Measurements from ENCODE around the gene STX11. TPM values are rescaled to one million over a fixed set of nuclear protein-coding genes. Genes with fewer than 3 reads are reported as not detected.
"Not testable (repeated sequence)": the region's sequence is repeated elsewhere in the genome, so short reads cannot be mapped to it uniquely, and the experiment has no call there.

Gene STX11
- 8.9 TPM for total RNA-seq
- long read RNA-seq, transcript STX11-201 (2 exons, 1,926 nt) = major isoform, 39 of 43 reads
- long read RNA-seq, partial matches to known transcripts = 0 of 43 reads
- long read RNA-seq, other reads (novel, unspliced or antisense) = 4 of 43 reads

DNA sequence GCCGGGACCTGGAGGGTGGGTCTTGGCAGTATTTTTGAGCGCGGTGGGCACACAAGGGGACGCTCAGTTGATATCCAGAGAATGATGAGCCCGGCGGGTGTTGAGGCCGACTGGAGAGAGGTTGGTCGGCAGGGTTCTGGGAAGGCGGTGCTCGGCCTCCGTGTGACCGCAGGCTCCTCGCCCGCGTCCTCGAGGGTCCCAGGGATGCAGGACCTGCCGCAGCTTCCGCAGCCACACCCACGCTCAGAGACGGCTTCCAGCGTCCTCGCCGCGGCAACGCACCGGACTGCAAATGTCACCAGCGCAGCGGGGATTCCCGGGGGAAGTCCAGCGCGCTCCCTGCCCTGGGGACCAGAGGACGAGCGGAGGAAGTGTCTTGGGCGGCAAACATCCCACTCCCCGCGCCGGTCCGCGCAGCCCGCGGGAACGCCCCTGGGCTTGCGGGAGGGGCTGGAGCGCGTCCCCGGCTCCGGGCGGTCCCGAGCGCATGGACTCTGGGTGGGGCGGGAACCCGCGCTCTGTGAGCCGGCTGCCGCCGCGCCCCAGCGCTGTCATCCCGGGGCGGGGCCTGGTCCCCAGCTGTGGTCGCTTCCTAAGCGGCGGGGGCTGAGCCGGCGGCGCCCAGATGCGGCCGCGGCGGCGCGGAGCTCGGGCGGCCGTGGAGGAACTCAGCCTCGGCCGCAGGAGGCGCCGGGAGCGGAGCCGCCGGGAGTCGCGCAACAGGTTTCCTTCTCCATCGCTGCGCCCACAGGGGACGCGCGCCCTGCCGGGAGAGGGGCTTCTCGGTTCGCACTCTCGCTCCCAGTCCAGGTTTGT lies at the start of gene STX11:
Gene STX11 (plus strand): TSS at position 624 of the 816 bp plus-strand sequence. CDS start 36,111 bp downstream, outside the sequence.
- DNase-seq = peak; percentile 89
- peak; percentile 96 for ATAC-seq (ENCODE audit: poor library complexity)
- intact Hi-C loops (cut with DNase I) = loop anchor here (2.0 to 5.0 kb wide), 2 partner anchors 43 to 67 kb away; no protein-coding TSS in a partner anchor

DNA sequence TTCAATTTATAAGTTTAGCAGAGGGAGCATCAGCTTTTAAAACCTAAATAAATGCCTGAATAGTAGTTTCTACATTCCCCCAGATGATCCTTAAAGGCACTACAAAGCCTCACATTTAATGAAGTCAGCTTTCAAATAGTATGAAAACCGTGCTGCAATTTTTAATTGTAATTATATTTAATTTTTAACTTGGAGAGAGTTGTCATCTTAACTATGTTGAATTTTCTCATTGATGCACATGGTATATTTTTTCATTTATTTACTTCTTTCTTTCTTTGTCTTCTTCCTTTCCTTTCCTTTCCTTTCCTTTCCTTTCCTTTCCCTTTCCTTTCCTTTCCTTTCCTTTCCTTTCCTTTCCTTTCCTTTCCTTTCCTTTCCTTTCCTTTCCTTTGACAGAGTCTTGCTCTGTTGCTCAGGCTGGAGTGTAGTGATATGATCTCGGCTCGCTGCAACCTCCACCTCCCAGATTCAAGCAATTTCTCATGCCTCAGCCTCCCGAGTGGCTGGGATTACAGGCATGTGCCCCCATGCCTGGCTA lies 47.2 kb upstream of the STX11 start:
- intact Hi-C loops (cut with DNase I) = no loop called here
- DNase-seq (no peak), ATAC-seq (ENCODE audit: poor library complexity) (no peak)

DNA sequence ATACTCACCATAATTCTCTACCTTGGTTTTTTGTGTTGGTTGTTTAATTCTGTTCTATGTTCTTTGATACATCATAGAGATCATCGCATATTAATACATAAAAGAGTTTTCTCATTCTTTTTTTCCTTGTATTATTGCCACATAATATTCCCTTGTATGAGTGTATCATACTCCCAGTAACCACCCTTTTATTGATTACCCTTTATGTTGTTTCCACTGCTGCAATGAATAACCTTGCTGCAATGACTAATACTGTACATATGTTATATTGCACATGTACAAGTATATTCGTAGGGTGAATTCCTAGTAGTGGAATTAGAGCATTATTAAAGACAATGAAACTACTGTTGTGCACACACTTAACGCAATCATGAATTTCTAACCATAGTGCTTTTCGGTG lies 45.8 kb upstream of the STX11 start:
- DNase-seq (no peak), ATAC-seq (ENCODE audit: poor library complexity) (no peak)
- intact Hi-C loops (cut with DNase I) = loop anchor here (2.0 kb wide), 1 partner anchor 112 kb away; no protein-coding TSS in a partner anchor

DNA sequence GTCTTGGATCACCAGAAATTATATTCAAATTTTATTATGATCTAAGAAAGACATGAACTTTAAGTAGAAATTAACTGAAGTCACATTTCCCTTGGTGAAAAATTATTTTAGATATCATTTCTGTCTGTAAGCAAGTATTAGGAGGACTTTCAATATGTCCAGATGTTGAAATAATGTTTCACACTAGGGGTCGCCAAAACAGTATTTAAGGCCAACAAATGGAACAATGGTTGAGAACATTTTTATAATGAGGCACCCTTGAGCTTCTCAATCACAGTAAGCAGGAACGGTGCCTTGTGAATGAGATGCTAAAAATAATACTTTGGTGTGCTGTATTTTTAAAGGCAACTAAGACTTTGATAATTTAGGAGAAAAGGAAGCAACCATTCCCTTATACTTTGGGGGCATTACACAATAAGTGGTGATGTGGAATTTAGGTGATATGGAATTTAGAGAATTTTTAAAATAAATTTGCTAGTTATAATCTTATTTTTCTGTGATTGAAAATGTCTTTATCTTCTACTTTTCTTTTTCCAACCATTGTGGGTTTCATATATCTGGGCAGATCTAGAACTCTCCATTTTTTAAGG lies 45.3 kb upstream of the STX11 start:
- intact Hi-C loops (cut with DNase I) = loop anchor here (2.0 to 5.0 kb wide), 3 partner anchors 42 to 377 kb away; no protein-coding TSS in a partner anchor
- no peak for DNase-seq
- ATAC-seq (ENCODE audit: poor library complexity) = peak; percentile 97

DNA sequence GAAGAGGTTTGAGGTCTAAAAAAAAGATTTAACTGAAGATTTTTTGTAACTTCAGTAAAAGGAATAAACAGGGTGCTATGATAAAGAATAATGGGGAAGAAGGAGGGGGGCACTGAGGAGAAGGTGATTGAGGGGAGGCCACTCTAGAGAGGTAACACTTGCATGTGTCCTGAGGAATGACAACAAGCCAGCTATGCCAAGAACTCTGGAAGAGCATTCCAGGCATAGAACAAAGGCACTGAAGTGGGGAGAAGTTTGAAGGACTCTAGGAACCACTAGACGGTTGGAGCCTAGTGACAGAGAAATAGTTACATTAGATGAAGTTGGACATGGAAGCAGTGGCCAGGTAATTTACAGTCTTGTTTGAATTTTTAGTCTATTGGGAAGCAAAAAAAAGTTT lies 44.1 kb upstream of the STX11 start:
- no peak for DNase-seq
- intact Hi-C loops (cut with DNase I) = loop anchor here (5.0 kb wide), 2 partner anchors 41 to 376 kb away; no protein-coding TSS in a partner anchor
- no peak for ATAC-seq (ENCODE audit: poor library complexity)

DNA sequence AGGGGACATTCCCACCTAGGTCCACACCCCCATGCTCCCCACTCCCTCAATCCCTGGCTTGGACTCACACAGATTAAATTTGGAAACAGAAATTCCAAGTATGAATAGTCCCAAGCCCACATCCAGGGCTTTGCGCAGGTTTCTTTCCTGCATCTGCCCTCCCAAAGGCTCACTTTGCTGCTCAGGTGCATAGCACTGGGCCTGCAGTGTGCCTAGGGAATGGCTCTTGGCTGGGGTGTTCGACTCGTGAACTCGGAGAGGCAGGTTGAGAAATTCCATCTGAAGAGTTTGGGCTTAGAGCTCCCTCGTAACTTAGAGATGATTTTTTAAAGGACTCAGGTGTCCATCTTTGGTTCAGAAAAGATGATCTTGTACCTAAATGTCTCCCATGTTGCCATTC lies 40.1 kb upstream of the STX11 start:
- DNase-seq (no peak), ATAC-seq (ENCODE audit: poor library complexity) (no peak)
- intact Hi-C loops (cut with DNase I) = no loop called here

DNA sequence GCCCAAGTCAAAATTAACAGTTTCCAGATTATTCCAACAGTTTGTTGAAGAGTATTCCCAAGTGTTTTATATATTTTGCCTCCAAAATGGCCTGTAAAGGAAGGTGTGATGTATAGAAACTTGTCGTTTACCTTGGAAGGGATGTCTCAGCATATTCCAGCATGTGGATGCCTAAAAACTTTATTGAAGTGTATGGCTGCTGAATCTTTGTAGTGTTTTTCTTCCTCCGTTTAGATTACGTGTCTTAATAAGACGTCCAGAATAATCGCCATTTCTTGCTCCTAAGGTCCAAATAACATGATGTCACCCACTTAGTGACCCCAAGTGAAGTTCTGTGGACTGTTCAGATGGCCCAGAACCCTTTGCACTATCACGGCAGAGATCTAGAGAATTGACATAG lies 37.0 kb upstream of the STX11 start:
- ATAC-seq (ENCODE audit: poor library complexity) (no peak), DNase-seq (no peak)
- intact Hi-C loops (cut with DNase I) = no loop called here

DNA sequence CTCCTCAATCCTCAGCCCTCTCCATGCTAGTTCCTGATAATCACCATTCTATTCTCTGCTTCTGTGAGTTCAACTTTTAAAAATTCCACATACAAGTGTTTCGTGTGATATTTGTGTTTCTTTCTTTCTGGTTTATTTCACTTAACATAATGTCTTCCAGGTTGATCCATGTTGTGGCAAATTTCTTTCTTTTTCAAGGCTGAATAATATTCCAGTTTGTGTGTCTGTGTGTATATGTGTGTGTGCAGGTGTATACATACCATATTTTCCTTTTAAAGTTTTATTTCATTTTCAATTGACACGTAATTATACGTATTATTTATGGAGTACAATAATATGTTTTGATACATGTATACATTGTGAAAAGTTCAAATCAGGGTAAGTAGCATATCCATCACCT lies 35.1 kb upstream of the STX11 start:
- intact Hi-C loops (cut with DNase I) = no loop called here
- no peak for ATAC-seq (ENCODE audit: poor library complexity)
- DNase-seq = no peak

DNA sequence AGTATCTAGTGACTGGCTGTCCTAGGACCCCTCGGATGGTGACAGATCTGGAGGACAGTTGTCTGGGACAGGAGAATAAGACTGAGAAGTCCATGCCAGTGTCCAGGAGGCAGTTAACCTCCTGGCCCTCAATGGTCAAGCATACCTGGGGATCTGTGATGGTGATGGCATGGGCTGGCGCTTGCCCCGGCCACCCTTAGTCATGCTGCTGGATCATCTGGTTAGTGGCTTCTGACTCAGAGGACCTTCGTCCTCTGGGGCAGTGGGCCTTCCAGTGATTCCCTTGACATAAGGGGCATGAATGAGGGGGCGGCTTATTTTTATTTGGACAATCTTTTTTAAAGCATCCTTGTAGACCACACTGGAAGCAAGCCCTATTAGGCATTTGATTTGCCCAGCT lies 30.9 kb upstream of the STX11 start:
- no peak for DNase-seq
- no peak for ATAC-seq (ENCODE audit: poor library complexity)
- intact Hi-C loops (cut with DNase I) = no loop called here

DNA sequence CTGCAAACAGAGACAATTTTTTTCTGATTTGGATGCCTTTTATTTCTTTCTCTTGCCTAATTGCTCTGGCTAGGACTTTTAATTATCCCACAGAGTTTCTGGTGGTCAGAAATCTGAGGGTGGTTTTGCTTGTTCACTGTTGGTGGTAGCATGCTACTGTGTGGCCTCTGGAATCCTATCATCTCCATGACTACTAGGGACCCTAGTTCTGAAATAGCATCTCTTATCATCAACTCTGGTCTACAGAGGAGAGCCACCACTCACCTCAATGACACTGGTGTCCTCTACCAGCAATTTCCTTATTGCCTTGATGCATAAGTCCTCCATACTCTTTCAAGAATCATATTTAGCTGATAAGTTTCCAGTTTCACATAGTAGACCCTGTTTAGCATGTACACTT lies 27.5 kb upstream of the STX11 start:
- DNase-seq (no peak), ATAC-seq (ENCODE audit: poor library complexity) (no peak)
- intact Hi-C loops (cut with DNase I) = no loop called here

DNA sequence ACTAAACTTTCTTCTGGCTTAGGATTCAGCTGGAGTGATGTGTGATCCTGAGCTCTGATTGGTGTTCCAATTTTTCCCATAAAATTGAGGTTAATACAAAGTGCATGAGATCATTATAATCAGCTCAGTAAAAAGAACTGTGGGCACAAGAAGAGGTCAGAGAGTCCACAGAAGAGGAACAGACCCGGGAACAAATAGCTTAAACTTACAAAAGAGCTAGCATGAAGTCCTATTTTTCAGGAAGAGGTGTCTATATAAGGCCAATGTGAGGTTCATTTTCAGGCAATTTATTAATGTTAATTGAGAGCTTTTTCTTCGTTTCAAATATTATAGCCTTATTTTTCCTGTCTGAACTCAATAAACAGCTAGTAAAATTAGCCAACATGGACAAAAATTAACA lies 26.9 kb upstream of the STX11 start:
- intact Hi-C loops (cut with DNase I) = no loop called here
- DNase-seq (no peak), ATAC-seq (ENCODE audit: poor library complexity) (no peak)

DNA sequence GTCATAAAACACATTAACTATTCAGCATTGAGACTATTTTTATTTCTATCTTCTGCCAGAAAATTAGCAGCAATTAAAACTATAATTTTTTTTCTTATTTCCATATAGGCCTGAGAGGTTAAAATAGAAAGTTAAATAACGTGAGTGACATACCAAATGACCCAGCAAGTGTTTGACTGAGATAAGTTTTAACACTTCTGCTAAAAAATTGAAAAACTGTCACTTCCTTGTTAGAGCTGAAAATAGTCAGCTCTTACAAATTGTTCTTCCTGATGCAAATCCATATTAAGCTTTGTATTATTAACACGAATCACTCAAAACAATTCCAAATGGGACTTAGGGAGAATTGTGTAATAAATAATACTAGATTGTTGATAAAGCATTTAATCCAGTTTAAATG lies 26.5 kb upstream of the STX11 start:
- ATAC-seq (ENCODE audit: poor library complexity) (no peak), DNase-seq (no peak)
- intact Hi-C loops (cut with DNase I) = no loop called here

DNA sequence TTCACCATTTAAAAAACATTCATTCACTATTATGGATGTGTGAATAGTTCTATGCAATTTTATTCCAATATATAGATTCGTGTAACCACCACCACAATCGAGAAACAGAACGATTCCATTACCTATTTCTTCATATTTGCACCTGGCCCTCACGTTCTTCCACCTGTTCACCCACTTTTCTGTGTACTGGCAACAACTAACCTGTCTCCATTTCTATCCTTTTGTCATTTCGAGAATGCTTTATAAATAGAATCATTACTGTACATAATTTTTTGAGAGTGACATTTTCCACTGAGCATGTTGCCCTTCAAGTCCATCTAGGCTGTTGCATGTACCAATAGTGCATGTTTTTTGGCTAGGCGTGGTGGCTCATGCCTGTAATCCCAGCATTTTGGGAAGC lies 23.2 kb upstream of the STX11 start:
- ATAC-seq (ENCODE audit: poor library complexity) = no peak
- intact Hi-C loops (cut with DNase I) = no loop called here
- DNase-seq = no peak

DNA sequence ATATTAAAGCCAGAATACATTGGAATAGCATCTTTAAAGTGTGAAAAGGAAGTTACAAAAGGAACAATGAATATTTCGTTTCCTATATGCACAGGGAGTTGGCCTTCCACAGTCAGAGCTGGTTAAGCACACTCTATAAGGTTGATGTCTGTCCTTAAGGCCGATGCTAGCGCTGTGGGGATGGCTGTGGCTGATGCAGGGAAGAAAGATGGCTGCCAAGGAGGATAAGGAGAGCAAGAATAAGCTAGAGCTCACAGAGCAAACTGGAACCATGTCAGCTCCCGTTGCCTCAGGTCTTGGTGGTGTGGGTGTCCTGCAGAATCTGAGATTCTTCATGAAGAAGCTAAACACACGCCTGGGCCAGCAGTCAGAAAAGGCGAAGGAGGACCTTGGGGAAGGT lies 20.8 kb upstream of the STX11 start:
- ATAC-seq (ENCODE audit: poor library complexity) (no peak), DNase-seq (no peak)
- intact Hi-C loops (cut with DNase I) = no loop called here

DNA sequence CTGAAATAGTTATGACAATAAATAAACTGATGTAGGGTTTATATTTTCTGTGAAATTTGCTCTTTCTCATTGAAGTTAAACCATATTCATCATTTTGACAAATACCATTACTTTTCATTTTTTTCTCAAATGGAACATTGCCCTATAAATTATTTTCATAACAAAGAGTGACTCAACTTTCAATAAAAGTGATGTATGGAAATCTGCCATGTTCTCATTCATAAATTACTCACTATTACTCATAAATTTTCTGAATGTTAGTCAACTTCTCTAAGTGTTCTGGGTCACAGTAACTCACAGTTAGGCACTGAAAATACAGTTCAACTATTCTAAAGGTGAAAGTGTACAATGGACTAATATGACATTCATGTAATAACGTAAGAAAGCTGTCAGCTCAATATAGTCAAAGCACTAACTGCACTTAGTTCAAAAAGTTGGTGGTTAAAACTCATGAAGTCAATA lies 19.0 kb upstream of the STX11 start:
- intact Hi-C loops (cut with DNase I) = no loop called here
- ATAC-seq (ENCODE audit: poor library complexity) = no peak
- no peak for DNase-seq

DNA sequence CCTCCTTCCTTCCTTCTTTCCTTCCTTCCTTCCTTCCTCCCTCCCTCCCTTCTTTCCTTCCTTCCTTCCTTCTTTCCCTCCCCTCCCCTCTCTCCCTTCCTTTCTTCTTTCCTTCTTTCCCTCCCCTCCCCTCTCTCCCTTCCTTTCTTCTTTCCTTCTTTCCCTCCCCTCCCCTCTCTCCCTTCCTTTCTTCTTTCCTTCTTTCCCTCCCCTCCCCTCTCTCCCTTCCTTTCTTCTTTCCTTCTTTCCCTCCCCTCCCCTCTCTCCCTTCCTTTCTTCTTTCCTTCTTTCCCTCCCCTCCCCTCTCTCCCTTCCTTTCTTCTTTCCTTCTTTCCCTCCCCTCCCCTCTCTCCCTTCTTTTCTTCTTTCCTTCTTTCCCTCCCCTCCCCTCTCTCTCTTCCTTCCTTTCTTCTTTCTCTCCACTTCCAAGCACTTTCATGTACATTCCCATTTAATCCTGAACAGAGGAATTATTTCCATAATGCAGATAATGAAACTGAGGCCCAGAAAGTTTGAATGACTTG lies 18.1 kb upstream of the STX11 start:
- DNase-seq; ATAC-seq (ENCODE audit: poor library complexity); intact Hi-C loops (cut with DNase I): not testable (repeated sequence)

DNA sequence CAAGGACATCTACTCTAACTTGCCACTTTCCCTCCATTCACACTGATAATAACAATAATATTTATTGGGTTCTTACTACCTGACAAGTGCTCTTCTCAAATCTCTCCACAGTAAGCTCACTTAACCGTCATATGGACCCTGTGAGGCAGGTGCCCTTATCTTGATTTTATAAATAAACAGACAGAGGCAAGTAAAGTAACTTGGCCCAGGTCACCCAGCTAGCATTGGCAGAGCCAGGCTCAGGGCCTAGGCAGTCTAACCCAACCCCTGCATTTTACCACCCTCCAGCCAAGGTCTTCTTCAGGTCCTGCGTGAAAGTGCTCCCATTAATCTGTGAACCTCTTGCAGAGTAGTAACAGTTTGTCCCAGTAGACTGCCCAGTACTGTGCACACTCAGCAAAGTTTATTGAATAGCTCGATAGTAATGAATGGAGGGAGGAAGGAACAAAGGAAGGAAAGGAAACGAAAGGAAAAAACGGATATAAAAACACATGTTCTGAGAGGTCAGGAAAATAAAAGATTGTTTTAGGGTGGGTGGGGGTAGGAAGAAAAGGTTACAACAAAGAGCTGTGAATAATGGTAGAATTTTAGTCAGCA lies 17.0 kb upstream of the STX11 start:
- DNase-seq (no peak), ATAC-seq (ENCODE audit: poor library complexity) (no peak)
- intact Hi-C loops (cut with DNase I) = no loop called here

DNA sequence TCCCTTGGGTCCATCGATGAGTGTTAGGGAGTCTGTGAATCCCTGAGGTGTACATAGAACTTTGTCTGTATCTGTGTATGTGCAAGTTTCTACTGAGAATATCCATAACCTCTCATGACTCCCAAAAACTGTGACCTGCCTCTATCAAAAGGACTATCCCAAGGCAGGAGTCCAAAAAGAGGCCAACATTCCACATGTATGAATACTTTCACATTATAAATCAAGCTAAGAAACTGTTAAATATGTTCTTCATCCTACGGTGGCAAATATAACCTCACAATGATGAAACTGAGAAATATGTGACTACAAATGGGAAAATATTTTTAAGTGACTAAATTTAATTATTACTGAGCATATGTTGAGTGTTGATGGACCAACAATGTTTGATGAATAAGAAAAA lies 16.1 kb upstream of the STX11 start:
- intact Hi-C loops (cut with DNase I) = no loop called here
- DNase-seq (no peak), ATAC-seq (ENCODE audit: poor library complexity) (no peak)

DNA sequence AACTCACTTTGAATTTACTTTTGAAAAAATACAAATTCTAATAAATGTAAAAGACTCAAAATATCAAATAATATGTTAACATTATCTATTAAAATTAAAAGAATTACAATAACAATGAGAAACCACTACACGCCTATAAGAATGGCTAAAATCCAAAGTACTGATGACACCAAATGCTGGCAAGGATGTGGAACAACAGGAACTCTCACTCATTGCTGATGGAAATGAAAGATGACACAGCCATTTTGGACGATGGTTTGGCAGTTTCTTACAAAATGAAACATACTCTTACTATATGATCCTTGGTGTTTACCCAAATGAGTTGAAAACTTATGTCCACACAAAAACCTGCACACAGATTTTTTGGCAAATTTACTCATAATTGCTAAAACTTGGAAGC lies 15.6 kb upstream of the STX11 start:
- intact Hi-C loops (cut with DNase I) = no loop called here
- ATAC-seq (ENCODE audit: poor library complexity) = no peak
- no peak for DNase-seq

All from Right ventricle myocardium superior (tissue), 1 donor.